Esophagus squamous epithelium (tissue), 5 donors: ENCODE measurements around the gene IGF1R. TPM values are rescaled to one million over a fixed set of nuclear protein-coding genes. Genes with fewer than 3 reads are reported as not detected.
A peak's percentile ranks its signal among the peaks of the same experiment; 100 is the strongest.

Experiments
- DNase-seq: peaks from one replicate; lab custom pipeline; 2025; lab: John Stamatoyannopoulos, UW
- H3K27ac ChIP-seq, 4 donors: fragments of 200-600 bp; sonication (generic); one replicate each; pipeline ENCODE4 v1.5.1; 2016 to 2019; ENCODE audit warnings: mild to moderate bottlenecking in 1 of 4
- H3K27me3 ChIP-seq, 4 donors: fragments of 200-600 bp; sonication (generic); 1 replicate in 3 of 4; 2 replicates in 1 of 4; pipeline versions ENCODE4 v1.5.1 to v1.6.0; 2017 to 2021; ENCODE audit warnings: antibody characterized with exemption in 1 of 4
- H3K36me3 ChIP-seq, 3 donors: fragments of 200-600 bp; sonication (generic); one replicate each; pipeline ENCODE4 v1.5.1; 2016 to 2019
- H3K4me1 ChIP-seq, 3 donors: fragments of 200-600 bp; sonication (generic); one replicate each; pipeline ENCODE4 v1.5.1; 2017 to 2019
- H3K4me3 ChIP-seq, 4 donors: fragments of 200-600 bp; sonication (generic); 1 replicate in 3 of 4; 2 replicates in 1 of 4; pipeline ENCODE4 v1.5.1; 2016 to 2019; ENCODE audit warnings: mild to moderate bottlenecking in 2 of 4, moderate library complexity in 1 of 4
- H3K9me3 ChIP-seq, 3 donors: fragments of 200-600 bp; sonication (generic); one replicate each; pipeline ENCODE4 v1.5.1; 2016 to 2019
- CTCF ChIP-seq, 6 experiments: fragments of 450-650 bp in 4 of 6; fragments of 200-600 bp in 2 of 6; sonication (generic) in 2 of 6; IDR thresholded peaks; one replicate each; pipeline ENCODE4 v1.5.1; 2016 to 2019; ENCODE audit warnings: antibody characterized with exemption in 6 of 6, mild to moderate bottlenecking in 4 of 6, moderate library complexity in 4 of 6
- POLR2A ChIP-seq, 4 donors: fragments of 450-650 bp; IDR thresholded peaks; one replicate each; pipeline ENCODE4 v1.6.1; 2017; ENCODE audit warnings: antibody characterized with exemption in 4 of 4, mild to moderate bottlenecking in 4 of 4, moderate library complexity in 3 of 4
- WGBS, 2 donors: methylation state at CpG; one replicate each; pipeline ENCODE4 v1.1.5; 2018; 5-methylcytosine and 5-hydroxymethylcytosine counted together
- intact Hi-C: fragments of 100-400 bp; cut with DNase I; formaldehyde crosslinking; loops from one replicate; pipeline ENCODE4 v1.15.0; 2022
- total RNA-seq, 4 donors: library from RNA; depleted of rRNA; stranded (reverse); fragments of >200 nt; gene quantifications; one replicate each; pipeline ENCODE4 v1.1.0, GENCODE V29; 2016
- donor health status: DM: yes; HTN: yes; CAD: no.

The IGF1R gene
- total RNA-seq, 4 donors from 2014 or later: 20.5 to 54.8 (median 40.4) TPM

- H3K36me3 ChIP-seq: no peaks in the 10 kb centered on the region
- intact Hi-C loops: no loop called here
- no peaks in the 10 kb centered on the region for H3K27me3 ChIP-seq
- no peaks in the 10 kb centered on the region for H3K9me3 ChIP-seq
- H3K4me3 ChIP-seq: peak overlapping the region in 3 of 4 donors; percentile 9 to 48 (median 27)
- 69 to 71% methylated on average over 3 of the region's 3 CpGs for WGBS, 2 donors
- DNase-seq: no peak
- peak overlapping the region; percentile 40 to 66 (median 48) for H3K27ac ChIP-seq
- TF ChIP-seq POLR2A (IDR thresholded peaks at IDR 0.05): no peak
- TF ChIP-seq CTCF (IDR thresholded peaks at IDR 0.05): no peak
- peaks cover 6 to 79% (median 36%) of the 10 kb centered on the region in 3 donors for H3K4me1 ChIP-seq
Observed at GRCh38 chr15:98754657-98755022, 106.3 kb downstream of the IGF1R start.

GRCh38 chr15:98755138-98755537 is 106.8 kb downstream of the IGF1R start:
- Histone ChIP-seq H3K4me3 (no peak overlapping the region), H3K27ac (no peak overlapping the region), H3K4me1 (peaks cover 8 to 79% (median 37%) of the 10 kb centered on the region in 3 donors), H3K9me3 (no peaks in the 10 kb centered on the region), H3K27me3 (no peaks in the 10 kb centered on the region), H3K36me3 (no peaks in the 10 kb centered on the region)
- intact Hi-C loops: no loop called here
- 45 to 51% methylated on average over 7 of the region's 7 CpGs for WGBS, 2 donors
- no peak for DNase-seq
- TF ChIP-seq POLR2A (IDR thresholded peaks at IDR 0.05) (no peak), CTCF (IDR thresholded peaks at IDR 0.05) (no peak)

- WGBS, 2 donors: 49 to 69% methylated on average over 2 of the region's 2 CpGs
- Histone ChIP-seq H3K9me3 (no peaks in the 10 kb centered on the region), H3K4me1 (peaks cover 14 to 79% (median 41%) of the 10 kb centered on the region in 3 donors), H3K27ac (no peak overlapping the region), H3K4me3 (no peak overlapping the region), H3K27me3 (no peaks in the 10 kb centered on the region), H3K36me3 (no peaks in the 10 kb centered on the region)
- intact Hi-C loops: no loop called here
- TF ChIP-seq CTCF (IDR thresholded peaks at IDR 0.05): no peak
- TF ChIP-seq POLR2A (IDR thresholded peaks at IDR 0.05): no peak
- DNase-seq: no peak
Observed at GRCh38 chr15:98755781-98756180, 107.4 kb downstream of the IGF1R start.

- intact Hi-C loops: no loop called here
- H3K4me3 ChIP-seq: no peak overlapping the region
- no peaks in the 10 kb centered on the region for H3K9me3 ChIP-seq
- no peak overlapping the region for H3K27ac ChIP-seq
- 81 to 85% methylated on average over 8 of the region's 8 CpGs for WGBS, 2 donors
- H3K4me1 ChIP-seq: peaks cover 9 to 80% (median 37%) of the 10 kb centered on the region in 3 donors
- TF ChIP-seq POLR2A (IDR thresholded peaks at IDR 0.05) (no peak), CTCF (IDR thresholded peaks at IDR 0.05) (no peak)
- no peaks in the 10 kb centered on the region for H3K27me3 ChIP-seq
- no peaks in the 10 kb centered on the region for H3K36me3 ChIP-seq
- DNase-seq: no peak
Observed at GRCh38 chr15:98758224-98758623, 109.9 kb downstream of the IGF1R start.

- TF ChIP-seq POLR2A (IDR thresholded peaks at IDR 0.05) (no peak), CTCF (IDR thresholded peaks at IDR 0.05) (no peak)
- Histone ChIP-seq H3K36me3 (no peaks in the 10 kb centered on the region), H3K27ac (no peak overlapping the region), H3K9me3 (no peaks in the 10 kb centered on the region), H3K4me3 (no peak overlapping the region), H3K4me1 (peaks cover 9 to 80% (median 47%) of the 10 kb centered on the region in 3 donors), H3K27me3 (no peaks in the 10 kb centered on the region)
- no peak for DNase-seq
- 75 to 90% methylated on average over 2 to 3 of the region's 3 CpGs for WGBS, 2 donors
- intact Hi-C loops: no loop called here
Observed at GRCh38 chr15:98759277-98759676, 110.9 kb downstream of the IGF1R start.
